ENCODE measurements around the gene RHOT1. TPM values are rescaled to one million over a fixed set of nuclear protein-coding genes. Genes with fewer than 3 reads are reported as not detected.
"Not testable (repeated sequence)": the region's sequence is repeated elsewhere in the genome, so short reads cannot be mapped to it uniquely, and the experiment has no call there.

RHOT1 gene
- total RNA-seq, result 35.6 and 35.9 TPM in 2 replicates

DNA sequence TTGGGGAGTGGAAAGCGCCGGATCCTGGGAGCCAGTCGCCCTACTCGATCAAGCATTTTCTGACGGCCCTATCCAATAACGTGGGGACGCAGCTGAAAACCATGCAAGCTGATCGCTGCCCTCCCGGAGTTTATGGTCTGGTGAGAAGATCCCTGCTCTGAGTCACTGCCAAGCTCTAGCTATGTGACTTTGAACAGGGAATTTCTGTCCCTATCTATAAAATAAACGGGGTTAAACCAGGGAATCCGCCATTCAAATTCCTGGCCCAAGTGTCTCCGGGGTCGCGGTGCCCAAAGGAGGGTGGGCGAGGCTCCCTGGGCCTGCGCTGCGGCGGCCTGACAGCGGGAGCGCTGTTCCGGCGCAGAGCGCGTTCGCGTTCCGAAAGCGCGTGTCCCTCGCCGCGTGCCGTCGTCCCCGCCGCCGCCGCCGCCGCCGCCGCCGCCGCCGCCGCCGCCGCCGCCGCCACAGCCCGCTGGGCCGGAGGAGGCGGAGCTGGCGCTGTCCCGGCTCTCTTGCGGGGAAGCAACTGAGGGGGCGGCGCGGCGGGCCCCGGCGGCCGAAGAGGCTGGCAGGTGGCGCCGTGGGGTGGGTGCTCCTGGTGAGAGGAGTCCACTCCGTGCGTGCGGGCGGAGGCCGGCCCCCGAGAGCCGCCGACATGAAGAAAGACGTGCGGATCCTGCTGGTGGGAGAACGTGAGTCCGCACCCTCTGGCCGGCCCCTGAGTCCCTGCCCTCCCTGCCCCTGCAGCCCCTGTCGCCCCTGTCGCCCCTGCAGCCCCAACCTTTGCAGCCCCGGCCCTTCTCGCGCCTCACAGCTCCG is at the start of gene RHOT1:
RHOT1 (plus strand) TSS at position 465 of the 819 bp plus-strand sequence; CDS start at position 656, 191 bp downstream.
- no peak for DNase-seq (ENCODE audit: low read depth, low spot score)

DNA sequence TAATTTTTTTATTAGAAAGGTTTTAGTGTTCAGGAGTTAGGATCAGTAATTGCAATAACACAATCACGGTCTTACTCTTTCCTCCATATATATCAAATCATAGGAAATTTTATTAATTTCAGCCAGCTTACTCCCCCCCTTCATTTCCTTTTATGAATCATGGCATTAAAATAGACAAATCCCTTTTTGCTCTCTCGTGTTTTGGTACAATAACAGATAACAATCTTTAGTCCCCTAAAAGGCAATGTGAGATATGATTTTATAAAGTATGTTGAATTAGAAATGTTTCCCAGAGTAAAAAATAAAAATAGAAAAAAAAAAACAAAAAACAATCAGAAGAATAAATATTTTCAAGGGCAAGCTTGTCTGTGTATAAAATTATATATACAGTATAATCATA is 42.6 kb upstream of the RHOT1 start:
- DNase-seq (ENCODE audit: low read depth, low spot score), result no peak

DNA sequence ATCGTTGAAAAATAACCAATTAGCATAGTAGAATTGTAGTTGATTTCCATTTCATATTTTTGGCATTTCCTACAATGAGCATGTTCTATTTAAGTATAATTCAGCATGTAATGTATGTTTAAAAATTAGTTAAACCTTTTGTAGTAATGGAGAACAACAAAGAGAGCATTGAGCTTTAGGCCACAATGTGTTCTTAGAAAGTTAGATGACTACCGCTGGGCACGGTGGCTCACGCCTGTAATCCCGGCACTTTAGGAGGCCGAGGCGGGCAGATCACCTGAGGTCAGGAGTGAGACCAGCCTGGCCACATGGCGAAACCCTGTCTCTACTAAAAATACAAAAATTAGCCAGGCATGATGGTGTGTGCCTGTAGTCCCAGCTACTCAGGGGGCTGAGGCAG is 42.0 kb upstream of the RHOT1 start:
- DNase-seq (ENCODE audit: low read depth, low spot score), result not testable (repeated sequence)

DNA sequence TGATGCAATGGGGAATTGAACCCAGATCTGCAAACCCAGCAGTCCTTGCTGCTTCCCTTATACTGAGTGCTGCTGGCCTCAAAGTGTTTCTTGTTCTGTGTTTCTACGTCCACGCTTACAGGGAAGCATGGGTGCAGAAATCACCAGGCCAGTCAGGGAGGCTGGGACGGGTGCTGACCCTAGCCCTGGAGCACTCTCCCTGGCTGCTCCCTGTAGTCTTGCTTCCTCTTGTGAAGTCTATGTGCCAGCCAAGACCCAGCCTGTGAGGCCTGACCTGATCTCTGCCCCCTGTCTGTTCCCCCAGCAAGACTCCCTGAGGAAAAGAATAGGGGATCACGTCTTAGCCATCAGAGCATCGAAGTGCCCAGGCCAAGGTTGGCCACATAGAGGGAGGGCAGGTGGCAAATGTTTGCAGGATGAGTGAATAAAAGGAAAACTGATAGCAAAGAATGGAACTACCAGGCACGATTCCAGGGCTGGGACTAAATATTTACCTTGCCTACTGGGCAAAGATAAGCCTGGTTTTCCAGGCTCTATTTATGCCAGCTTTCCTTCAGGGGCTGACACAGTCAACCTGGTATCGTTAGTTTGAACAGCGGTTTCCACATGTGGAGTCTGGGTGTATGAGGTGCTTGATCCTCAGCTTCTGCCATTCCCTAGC is 41.2 kb upstream of the RHOT1 start:
- no peak for DNase-seq (ENCODE audit: low read depth, low spot score)

DNA sequence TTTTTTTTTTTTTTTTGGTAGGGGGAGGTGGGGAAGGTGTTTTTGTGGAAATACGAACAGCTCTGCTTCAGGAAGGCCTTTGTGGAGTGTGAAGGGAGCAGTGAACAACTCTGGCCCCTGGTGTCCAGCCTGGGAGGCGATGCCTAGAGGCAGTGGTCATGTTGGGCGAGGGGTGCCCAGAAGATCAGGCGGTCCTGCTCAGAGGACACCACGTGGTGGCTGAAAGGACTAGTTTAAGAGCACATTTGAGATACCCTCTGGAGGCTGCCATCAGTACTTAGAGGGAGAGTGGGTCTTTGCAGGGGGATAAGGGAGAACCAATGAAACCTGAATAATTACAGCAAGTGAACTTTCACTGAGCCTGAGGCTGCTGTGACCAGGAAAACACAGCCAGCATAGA is 40.1 kb upstream of the RHOT1 start:
- DNase-seq (ENCODE audit: low read depth, low spot score), result no peak

DNA sequence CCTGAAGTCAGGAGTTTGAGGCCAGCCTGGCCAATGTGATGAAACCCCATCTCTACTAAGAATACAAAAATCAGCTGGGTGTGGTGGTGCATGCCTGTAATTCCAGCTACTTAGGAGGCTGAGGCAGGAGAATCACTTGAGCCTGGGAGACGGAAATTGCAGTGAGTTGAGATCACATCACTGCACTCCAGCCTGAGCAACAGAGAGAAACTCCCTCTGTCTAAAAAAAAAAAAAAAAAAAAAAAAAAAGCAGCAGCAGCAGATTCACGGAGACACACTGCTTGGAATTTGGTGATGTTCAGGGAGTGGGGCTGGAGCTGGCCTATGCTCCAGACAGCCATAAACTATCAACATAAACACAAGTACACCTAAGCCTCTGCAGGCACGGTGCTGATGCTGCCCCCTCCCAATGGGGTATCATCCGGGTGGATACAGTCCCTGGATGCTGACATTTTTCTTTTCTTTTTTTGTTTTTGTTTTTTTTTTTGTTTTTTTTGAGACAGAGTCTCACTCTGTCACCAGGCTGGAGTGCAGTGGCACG is 39.6 kb upstream of the RHOT1 start:
- DNase-seq (ENCODE audit: low read depth, low spot score), result no peak

DNA sequence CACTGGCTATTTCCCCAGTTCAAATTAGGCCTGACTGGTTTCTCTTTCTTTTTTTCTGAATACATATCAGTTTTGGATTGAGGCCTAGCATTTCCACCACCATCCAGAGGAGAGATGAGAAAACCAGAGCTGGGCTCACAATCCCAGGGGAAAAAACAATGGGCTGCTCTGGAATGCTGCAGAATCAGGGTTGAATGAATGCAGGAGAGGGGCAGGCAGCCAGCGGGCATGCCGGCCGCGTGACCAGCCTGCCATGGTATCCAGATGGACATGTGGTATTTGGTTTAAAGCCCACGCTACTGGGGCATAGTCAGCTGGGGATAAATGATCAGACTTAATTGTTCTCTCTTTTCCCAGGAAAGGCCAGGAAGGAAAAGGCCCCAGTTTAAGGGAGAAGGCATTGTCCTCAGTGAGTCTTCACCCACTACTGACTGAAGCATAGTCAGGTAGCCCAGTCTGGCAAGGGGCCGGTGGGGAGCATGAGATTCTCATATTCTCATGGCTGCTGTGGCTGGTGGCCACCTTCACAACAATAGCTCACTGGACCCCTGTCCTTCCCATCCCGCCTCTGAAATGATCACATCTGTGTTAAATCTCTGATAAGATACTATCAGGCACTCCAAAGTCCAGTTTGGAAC is 38.7 kb upstream of the RHOT1 start:
- peak; percentile 39 for DNase-seq (ENCODE audit: low read depth, low spot score)

DNA sequence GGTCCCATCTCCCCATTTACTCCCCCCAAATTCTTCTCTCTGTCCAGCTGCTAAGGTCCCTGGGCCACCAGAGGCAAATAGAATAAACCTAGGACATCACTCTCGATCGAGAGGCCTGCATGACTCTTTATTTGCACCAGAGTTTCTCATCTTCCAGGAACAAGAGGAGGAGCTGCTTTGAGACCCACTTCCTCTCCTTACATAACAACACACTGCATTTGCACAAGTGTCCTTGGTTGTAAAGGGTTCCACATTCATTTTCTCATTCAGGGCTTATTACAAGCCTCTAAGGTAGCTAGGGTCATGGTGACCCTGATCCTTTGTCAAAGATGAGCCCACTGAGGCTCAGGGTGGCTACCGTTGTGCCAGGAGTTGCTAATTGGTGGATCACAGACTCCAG is 38.1 kb upstream of the RHOT1 start:
- no peak for DNase-seq (ENCODE audit: low read depth, low spot score)

DNA sequence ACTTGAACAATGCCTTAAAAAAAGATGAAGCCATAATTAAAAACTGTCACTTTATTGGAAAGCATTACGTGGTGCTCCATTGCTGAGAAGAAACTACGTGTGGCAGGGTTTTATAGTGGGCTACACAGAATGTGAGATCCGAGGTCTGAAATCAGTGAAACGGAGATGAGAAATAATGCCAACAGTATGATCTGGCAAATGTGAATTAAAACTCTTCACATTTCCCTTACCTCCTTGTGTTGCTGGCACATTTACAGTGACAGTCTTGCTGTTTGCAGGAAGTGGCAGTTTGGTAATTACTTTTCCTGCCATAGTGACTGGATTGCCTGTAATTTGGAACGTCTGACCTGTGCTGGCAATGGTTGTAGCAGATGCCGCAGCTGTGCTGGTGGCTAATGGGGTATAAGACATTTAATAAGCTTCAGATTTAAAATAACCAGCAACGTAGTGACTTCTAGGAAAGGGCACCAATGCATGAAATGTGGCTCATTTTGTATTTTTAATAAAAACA is 35.8 kb upstream of the RHOT1 start:
- not testable (repeated sequence) for DNase-seq (ENCODE audit: low read depth, low spot score)

DNA sequence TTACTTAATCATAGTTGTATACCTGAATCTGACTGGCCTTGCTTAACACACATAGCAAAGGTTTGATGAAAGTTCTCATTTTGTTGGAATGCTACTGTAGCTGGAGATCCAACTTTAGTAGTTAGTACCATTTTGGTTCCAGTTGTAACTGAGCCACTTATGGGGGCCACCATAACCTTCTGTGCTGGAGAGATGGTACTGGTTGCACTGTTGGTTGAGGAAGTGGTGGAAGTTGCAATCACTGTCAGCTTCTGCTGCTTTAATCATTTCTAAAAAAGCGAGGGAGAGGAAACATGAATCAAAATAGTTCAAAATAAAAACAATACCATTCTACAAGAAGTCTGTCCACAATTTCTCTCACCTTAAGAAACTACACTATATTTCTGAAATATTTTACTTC is 35.1 kb upstream of the RHOT1 start:
- DNase-seq (ENCODE audit: low read depth, low spot score), result not testable (repeated sequence)

DNA sequence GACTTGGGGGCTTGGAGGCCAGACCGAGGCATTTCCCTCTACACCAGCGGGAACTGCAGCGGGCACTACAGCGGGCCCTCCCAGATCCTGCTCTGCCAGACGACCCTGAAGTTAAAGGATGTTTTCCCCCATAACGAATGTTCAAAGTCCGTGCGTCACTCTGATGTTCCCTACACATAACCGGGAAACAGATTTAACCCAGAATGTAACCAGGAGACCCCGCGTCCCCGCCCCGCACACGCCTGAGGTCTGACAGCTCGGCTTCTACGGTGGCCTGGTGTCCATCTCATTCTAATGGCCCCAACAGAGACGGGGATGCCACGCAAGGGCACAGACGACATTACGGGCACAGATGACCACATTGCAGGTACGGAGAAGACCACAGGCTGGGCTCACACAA is 31.7 kb upstream of the RHOT1 start:
- DNase-seq (ENCODE audit: low read depth, low spot score), result no peak

DNA sequence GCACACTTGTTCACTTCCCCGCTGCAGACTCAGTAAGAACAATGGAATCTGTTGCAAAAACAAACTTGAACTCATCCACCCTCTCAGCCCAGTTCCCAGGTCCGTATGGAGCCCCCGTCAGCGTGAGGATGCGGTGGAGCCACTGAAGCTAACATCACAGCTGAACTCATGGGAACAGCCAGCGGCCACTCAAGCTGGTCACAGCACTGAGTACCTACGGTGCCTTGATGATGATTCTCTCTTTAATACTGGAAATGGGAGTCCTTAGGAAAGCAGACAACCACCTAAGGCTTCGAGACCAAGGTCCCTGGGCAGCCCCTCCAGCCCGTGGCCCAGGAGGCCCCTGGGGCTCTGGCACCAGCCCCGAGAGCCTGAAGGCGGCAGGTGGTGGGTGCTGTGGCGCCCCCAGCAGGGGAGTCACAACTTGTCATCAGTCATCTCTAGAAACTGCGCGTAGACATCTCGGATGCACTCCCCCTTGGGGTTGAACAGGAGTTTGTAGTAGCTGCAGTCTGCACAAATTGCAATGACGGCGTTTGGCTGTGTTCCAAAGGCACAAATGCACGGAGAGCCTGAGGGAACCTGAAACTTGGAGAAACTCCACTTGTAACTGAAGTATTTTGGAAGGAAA is 31.0 kb upstream of the RHOT1 start:
- DNase-seq (ENCODE audit: low read depth, low spot score), result peak; percentile 19

DNA sequence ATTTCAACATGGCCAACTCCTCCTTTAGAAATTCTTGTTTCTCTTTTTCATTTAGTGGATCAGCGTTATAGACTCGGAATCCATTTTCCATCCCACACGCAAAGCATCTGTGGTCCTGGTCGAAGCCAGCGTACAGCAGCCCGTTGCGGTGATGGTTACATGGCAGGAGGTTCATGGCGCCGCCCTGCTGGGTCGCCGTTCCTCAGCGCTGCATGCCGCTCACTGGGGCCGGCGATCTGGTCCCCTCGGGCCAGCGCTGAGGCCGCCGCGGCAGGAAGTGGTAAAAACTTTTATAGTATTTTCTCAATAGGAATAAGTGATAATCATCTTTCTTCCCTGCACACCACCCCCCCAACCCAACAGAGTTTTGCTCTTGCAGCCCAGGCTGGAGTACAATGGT is 29.9 kb upstream of the RHOT1 start:
- no peak for DNase-seq (ENCODE audit: low read depth, low spot score)

DNA sequence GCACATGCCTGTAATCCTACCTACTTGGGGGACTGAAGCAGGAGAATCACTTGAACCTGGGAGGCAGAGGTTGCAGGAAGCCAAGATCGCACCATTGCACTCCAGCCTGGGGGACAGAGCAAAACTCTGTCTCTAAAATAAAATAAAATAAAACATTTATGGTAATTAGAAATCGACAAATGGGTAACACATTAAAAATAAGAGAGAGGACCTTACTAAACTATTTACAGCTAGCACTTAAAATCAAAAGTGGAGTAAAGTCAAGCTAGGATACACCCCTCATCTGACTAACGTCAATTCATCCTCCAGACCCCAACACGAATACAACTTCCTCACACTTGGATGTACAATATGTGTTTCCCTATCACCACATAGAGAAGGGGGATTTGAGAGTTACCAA is 27.8 kb upstream of the RHOT1 start:
- DNase-seq (ENCODE audit: low read depth, low spot score), result no peak

DNA sequence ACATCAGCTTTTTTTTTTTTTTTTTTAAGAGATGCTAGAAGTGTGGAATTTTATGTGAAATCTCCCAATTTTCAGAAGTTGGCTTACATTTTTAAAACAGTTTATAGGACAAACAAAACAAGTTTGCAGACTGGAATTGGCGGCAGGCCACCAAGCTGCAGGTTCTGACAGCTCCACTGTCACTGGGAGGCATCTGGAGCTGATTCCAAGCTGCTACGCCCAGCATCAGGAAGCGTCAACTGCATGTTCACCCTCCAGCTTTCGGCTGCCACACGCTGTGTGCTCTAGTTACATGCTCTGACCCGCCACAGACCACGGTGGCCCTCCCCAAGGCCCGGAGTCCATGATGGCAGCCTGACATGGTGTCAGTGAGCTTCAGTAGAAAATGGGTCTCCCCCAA is 26.8 kb upstream of the RHOT1 start:
- not testable (repeated sequence) for DNase-seq (ENCODE audit: low read depth, low spot score)

DNA sequence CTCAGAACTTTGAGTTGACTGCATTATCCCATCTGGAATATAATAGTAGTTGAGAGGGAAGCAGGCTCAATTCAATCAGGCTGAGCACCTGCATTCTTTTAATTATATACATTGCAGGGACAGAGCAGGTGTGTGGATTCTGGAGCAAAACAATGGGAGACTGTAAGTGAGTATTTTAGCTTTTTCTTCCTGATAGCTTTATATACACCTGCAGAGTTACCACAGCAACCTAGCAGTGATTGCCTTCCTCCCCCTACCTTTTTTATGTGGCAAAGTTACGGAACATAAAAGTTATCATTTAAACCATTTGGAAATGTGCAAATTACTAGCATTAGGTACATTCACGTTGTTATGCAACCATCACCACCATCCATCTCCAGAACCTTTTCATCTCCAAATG is 25.4 kb upstream of the RHOT1 start:
- no peak for DNase-seq (ENCODE audit: low read depth, low spot score)

DNA sequence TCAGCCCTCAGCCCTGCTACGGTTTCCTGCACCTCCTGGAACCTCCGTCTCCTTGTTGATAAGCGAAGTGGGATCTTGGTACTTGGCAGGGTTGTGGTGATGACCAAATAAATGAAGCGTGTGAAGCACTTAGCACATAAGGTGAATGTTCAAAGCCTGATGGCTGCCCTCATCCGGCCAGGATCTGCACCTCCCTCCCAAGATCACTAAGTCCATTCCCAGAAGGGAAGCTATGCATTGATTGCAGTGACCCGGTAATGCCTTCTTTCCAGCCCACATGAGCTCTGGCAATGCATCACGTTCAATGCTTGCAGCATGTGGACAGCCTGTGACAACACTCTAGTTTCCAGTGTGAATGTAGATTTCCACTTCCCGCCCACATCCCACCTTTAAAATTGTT is 24.9 kb upstream of the RHOT1 start:
- DNase-seq (ENCODE audit: low read depth, low spot score), result no peak

DNA sequence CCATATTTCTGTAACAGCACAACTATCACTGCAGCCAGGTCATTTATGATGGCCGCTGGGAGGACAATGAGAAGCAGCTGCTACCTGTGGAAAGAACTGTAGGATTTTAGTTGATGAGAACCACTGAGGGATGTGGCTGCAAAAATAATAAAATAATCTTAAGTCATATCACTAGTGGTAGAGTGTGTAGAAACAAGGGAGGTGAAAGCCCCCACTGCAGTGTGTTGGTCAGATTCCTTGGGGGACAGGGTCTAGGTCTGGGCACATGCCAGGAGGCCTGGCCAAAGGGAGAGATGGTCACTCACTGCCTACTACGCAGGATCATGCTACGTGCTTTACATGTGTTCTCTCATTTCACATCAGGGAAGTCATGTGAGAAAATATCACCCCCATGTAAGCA is 24.2 kb upstream of the RHOT1 start:
- not testable (repeated sequence) for DNase-seq (ENCODE audit: low read depth, low spot score)

DNA sequence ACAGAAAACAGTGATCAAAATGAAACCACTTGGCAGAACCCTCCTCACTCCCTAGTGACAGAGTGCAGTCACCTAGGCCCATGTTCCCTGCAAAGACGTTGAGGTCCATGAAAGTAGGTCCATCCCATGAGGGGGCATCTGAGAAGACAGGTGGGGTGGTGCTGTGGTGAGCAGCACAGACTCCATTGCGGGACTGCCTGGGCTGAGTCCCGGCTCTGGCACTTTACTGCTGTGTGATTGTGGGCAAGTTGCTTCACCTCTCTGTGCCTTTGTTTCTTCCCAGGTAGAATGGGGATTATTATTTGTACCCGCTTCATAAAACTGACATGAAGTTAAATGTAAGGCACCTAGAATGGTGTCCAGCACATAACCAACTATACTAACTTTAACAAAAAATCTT is 23.5 kb upstream of the RHOT1 start:
- no peak for DNase-seq (ENCODE audit: low read depth, low spot score)

DNA sequence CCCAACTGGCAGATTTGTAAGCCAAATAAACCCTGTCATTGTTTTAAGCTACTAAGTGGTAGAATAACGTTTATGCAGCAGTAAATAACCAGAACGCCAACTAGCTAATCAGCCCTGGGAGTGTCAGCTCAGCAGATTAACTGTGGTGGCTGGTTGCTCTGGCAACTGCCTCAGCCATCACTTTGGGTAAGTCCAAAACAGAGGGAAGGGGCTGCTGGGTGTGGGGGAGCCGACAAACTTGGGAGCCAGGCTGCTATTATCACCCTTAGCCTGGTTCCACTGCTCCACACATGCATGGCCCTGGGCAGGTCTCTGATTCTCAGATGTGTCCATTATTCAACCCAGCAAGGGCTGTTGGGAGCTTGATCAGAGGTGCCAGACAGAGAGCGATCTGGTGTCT is 22.2 kb upstream of the RHOT1 start:
- no peak for DNase-seq (ENCODE audit: low read depth, low spot score)

DNA sequence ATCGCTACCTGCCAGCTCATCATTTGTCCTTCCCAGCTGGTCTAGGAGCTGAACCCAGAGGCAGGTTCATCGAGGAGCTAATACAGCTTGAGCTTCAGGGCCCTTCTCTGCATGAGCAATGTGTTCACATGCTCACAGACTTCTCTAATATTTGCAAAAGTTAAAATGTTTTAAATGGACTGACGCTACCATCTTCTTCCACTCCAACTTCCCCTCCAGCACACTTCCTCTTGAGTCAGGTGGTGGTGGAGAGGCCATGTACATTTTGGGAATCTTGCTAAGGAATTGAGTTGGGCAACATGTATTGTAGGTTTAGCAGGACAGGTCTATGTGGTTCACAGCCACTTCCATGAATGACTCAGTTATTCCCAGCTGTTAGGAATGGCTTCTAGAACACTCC is 21.6 kb upstream of the RHOT1 start:
- DNase-seq (ENCODE audit: low read depth, low spot score), result no peak

DNA sequence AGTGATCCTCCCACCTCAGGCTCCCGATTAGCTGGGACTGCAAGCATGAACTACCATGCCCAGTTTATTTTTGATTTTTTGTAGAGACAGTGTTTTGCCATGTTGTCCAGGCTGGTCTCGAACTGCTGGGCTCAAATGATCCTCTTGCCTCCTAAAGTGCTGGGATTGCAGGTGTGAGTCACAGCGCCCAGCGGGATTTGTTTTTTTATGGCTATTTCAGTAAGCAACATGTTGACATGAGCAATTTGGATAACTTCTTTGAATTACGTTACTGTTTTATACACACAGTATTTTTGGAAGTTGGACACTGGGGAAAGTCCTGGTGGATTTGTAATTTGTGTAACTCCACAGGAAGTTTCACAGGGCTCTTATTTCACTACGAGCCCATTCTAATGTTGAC is 18.5 kb upstream of the RHOT1 start:
- no peak for DNase-seq (ENCODE audit: low read depth, low spot score)
